Omental fat pad (tissue), 4 donors: ENCODE measurements around the gene IYD. TPM values are rescaled to one million over a fixed set of nuclear protein-coding genes. Genes with fewer than 3 reads are reported as not detected.

Experiments used
- ATAC-seq: fragments of 150-250 bp; one replicate; pipeline ENCODE4 v1.9.1; 2016; ENCODE audit warnings: mild to moderate bottlenecking, moderate library complexity; ENCODE audit not compliant: low FRiP score
- DNase-seq: peaks from one replicate; pipeline ENCODE4 v3.0.0-alpha.2; 2019; ENCODE audit warnings: low spot score
- total RNA-seq, 4 donors: library from RNA; depleted of rRNA; stranded (reverse); fragments of >200 nt; gene quantifications; one replicate each; pipeline ENCODE4 v1.1.0, GENCODE V29; 2016
- TF ChIP-seq, protein P1 (sequence below), 3 donors: fragments of 450-650 bp; IDR thresholded peaks; one replicate each; pipeline ENCODE4 v1.5.1; 2016 to 2017; ENCODE audit warnings: antibody characterized with exemption in 3 of 3, mild to moderate bottlenecking in 3 of 3, moderate library complexity in 2 of 3

Gene IYD
- total RNA-seq, 4 donors from 2014 or later = 0.06 TPM; not detected in 3

DNA sequence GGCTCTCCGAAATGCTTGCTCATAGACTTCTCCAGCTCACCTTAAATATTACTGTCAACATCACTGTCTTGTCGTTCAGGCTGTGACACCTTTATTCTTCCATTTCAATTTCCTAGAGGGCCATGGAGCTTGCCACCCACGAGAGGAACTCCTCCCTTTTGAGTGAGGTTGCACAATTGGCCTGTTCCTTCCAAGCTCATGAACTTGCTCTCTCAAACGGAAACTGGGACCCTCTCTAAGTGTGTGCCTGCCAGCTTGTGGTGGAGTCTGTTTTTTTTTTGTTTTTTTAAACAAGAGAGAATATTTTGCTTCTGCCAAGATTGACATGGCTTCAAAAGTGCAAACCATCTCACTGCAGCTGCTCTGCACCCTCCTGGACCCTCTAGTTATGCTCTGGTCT lies 19.3 kb upstream of the IYD start:
- ATAC-seq = no peak
- DNase-seq = no peak
- TF ChIP-seq, protein P1, sequence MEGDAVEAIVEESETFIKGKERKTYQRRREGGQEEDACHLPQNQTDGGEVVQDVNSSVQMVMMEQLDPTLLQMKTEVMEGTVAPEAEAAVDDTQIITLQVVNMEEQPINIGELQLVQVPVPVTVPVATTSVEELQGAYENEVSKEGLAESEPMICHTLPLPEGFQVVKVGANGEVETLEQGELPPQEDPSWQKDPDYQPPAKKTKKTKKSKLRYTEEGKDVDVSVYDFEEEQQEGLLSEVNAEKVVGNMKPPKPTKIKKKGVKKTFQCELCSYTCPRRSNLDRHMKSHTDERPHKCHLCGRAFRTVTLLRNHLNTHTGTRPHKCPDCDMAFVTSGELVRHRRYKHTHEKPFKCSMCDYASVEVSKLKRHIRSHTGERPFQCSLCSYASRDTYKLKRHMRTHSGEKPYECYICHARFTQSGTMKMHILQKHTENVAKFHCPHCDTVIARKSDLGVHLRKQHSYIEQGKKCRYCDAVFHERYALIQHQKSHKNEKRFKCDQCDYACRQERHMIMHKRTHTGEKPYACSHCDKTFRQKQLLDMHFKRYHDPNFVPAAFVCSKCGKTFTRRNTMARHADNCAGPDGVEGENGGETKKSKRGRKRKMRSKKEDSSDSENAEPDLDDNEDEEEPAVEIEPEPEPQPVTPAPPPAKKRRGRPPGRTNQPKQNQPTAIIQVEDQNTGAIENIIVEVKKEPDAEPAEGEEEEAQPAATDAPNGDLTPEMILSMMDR (IDR thresholded peaks at IDR 0.05) = no peak

DNA sequence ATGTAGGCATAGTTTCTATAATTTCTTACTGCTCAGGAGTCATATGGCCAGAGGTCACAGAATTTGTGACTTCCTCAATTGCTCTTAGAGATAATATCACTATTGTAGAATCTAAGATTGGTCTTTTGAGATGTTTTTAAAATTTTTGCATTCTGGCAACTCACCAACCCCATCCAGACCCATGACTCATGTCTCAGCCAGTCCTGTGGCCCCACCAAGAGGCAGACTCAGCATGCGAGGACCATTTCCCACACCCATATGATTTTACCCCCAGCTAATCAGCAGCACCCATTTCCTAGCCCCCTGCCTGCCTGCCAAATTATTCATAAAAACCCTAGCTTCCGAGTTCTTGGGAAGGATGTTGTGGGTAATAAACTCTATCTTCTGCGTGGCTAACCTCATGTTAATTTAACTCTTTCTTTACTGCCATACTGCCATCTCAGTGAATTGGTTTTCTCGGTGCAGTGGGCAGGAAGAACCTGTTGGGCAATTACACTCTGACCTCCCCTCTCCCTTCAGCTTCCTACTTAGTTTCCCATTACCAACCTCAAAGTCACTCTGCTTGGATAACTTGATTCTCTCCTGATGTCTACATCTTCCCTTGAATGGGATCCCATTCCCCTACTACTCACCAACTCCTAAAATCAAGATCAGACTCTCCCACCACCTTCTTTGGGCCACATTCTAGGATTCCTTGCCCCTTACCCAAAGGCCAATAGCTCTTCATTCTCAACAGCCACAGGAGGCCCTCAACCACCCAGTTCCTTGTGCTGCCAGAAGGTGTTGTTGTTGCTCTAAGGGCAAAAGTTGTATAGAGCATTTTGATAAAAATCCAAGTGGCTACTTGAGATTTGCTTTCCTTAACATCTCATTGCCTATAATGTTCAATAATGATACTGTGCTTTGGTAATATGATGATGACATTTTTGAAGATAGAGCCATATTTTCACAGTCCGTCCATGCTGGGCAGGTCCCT lies 16.2 kb upstream of the IYD start:
- ATAC-seq = no peak
- no peak for DNase-seq
- TF ChIP-seq, protein P1 (IDR thresholded peaks at IDR 0.05) = no peak

DNA sequence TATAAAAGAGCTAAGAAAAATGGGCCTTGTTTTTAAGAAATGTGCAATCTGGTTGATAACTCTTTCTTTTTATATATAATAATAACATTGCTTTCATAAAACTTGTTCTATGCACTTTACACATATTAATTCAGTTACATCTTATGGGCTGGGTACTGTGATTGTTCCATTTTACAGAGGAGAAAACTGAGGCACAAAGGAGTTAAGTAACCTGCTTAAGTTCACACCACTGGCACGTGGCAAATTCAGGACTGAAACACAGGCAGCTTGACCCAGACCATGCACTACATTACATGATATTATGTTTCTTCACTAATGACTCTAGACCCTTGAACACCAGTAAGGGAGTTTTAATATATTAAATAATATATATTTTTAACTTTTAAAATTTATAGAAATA lies 15.4 kb upstream of the IYD start:
- no peak for DNase-seq
- TF ChIP-seq, protein P1 (IDR thresholded peaks at IDR 0.05) = no peak
- no peak for ATAC-seq

DNA sequence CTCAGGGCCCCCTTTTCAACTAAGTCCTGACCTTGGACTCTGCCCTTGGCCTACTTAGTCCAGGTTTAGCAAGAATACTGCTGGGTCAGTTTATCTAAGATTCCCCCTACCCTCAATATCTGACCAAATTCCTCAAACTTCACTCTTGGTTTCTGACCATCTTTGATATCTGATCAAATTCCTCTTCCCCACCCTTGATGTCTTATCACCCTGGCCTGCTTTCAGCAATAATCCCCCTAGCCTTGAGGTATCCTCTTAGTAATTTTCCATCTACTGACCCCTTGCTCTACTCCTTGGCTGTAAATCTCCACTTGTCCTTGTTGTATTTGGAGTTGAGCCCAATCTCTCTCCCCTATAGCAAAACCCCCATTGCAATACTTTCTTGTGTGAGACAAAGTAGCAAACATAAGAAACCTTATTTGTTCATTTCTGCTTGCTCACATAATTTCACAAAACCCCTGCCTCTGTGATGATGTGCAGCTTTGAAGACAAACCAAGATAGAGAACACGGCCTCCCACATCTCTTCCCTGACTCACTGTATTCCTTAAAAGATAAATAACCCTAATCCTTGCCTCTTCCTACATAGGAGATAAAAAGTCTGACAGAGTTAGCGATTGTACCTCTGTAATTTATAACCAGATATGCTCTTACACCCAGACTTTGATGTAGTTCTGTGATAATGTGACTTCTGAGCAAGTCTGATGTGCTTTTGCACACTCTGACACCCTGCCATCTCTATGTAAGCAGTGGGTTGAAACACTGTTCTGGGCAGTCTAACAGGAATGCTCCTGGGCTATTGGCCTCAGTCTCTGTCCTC lies 13.8 kb upstream of the IYD start:
- peak; percentile 56 for ATAC-seq
- TF ChIP-seq, protein P1 (IDR thresholded peaks at IDR 0.05) = no peak
- no peak for DNase-seq

DNA sequence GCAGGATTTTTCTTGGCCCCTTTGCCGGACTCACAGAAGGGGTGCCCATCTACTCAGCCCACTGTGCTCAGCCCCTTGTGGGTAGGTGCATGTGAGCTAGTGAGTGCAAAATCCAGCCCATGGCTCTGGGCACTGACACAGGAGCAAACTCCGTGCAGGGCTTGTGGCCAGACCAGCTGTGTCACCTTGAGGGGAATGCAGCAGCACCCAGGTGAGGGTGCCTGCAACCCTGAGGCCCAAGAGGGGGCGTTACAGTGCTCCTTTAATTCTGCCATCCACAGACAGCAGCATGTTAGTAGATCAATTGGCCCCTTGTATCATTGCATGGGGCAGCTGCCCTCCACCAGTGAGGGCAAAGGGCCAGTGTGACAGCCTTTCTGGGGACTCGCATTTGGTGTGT lies 12.9 kb upstream of the IYD start:
- ATAC-seq = no peak
- TF ChIP-seq, protein P1 (IDR thresholded peaks at IDR 0.05) = no peak
- no peak for DNase-seq

DNA sequence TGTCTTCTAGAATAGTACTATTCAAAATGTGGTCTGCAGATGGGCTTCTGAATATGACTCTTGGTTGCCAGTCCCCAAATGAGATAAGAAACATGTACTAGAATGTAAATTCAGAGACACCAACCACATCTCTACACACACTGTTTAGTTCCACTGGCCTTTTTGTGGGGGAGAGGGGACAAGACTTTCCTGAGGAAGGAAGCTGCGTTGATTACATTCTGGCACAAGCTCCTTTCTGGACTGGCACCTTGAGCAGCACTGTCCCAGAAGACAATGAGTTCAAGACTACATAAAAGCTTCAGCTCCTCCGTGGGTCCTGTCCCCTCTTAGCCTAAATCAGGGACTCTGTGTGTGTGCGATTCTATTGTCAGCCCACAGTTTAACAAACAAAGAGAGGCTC lies 6.9 kb upstream of the IYD start:
- DNase-seq (no peak), ATAC-seq (no peak)
- TF ChIP-seq, protein P1 (IDR thresholded peaks at IDR 0.05) = no peak
